ENCODE data around the gene ROBO1.

ROBO1 gene

DNA sequence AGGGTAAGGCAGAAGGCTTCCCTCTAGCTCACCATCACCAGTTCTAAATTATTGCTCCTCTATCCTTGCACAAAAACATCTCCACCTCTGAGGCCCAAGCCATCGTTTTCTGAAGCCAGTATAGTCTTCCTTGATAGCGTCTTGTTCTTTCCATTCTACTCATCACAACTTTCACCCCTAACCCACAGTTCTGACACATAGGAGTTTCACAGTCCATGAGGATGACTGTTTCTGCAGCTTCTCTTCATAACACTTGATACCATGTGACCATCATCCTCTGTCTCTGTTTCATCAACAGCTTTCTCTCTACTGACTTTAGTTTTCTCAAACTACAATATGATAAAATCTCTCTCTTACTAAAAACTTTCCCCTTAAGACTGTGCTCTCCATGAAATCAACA, 1166.5 kb downstream of the ROBO1 start:
- TF ChIP-seq, protein P1, sequence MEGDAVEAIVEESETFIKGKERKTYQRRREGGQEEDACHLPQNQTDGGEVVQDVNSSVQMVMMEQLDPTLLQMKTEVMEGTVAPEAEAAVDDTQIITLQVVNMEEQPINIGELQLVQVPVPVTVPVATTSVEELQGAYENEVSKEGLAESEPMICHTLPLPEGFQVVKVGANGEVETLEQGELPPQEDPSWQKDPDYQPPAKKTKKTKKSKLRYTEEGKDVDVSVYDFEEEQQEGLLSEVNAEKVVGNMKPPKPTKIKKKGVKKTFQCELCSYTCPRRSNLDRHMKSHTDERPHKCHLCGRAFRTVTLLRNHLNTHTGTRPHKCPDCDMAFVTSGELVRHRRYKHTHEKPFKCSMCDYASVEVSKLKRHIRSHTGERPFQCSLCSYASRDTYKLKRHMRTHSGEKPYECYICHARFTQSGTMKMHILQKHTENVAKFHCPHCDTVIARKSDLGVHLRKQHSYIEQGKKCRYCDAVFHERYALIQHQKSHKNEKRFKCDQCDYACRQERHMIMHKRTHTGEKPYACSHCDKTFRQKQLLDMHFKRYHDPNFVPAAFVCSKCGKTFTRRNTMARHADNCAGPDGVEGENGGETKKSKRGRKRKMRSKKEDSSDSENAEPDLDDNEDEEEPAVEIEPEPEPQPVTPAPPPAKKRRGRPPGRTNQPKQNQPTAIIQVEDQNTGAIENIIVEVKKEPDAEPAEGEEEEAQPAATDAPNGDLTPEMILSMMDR (IDR thresholded peaks at IDR 0.05): no peak
- no peak for TF ChIP-seq ZFX (IDR thresholded peaks at IDR 0.05; ENCODE audit: borderline replicate concordance)

DNA sequence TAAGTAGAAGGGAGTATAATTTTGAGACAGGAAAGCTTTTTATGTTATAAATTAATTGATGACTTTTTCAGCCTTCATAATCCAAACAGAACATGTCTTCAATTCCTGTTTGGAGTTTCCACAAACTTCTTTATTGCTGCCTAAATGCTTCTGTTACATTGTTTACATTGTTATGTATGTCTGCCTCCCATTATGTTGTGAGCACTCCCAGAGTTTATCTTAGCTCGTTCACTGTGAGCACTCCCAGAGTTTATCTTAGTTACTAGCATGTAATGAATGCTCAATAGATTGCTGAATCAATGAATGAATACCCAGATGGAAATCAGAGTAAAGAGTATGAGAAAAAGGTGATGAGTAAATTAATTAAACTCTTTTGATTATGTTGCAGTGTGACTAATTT, 1178.0 kb downstream of the ROBO1 start:
- TF ChIP-seq, protein P1 (IDR thresholded peaks at IDR 0.05): no peak
- no peak for TF ChIP-seq ZFX (IDR thresholded peaks at IDR 0.05; ENCODE audit: borderline replicate concordance)
- H3K27ac ChIP-seq: no peak overlapping the region

More for the DNA sequence above, 1166.5 kb downstream of the ROBO1 start:
- no peak overlapping the region for H3K27ac ChIP-seq

DNA sequence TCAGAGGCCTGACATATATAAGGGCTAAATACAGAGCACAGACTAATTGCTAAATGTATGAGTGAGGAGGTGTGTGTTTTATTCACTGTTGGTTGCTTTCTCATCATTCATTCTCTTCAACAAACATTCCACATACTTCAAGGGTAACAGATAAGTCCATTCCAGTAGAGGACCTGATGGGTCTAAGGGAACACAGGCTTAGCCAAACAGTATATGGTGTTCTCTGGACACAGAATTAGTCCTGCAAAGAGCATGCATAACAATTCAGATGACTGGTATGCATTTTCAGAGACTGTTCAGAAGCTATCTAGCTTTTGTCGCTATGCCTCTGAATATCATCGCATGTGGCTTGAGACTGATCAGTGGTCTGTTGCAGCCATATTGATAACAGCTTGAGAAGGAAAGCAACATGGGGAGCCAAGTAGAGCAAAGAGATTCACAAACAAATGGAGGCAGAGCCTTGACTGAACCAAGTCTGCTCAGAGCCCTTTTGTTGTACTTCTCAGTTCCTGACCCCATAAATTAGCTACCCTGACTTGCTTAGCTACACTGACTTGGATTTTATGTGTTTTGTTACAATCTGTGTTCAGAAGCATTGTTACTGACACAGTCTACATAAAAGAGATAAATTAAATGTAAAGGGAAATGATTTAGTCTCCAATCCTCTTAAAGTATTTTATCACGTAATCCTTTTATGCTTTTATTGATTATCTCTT, 1178.7 kb downstream of the ROBO1 start:
- TF ChIP-seq, protein P1 (IDR thresholded peaks at IDR 0.05): no peak
- TF ChIP-seq ZFX (IDR thresholded peaks at IDR 0.05; ENCODE audit: borderline replicate concordance): no peak
- H3K27ac ChIP-seq: no peak overlapping the region

DNA sequence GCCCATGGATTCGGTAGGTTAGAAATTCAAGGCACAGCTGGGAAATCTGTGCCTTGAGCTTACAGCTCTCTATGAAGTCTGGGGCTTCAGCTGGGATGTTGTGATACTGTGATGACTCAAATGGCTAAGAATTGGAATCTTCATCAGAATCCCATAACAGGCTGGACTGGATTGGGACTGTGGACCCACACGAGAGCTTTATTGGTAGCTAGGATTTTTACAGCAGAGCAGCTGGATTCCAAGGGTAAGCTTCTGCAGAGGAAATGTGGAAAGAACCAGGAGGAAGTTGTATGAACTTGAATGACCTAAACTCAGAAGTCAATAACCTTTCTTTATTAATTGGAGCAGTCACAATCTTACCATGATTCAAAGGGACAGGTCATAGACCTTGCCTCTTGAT, 1187.1 kb downstream of the ROBO1 start:
- no peak overlapping the region for H3K27ac ChIP-seq
- no peak for TF ChIP-seq ZFX (IDR thresholded peaks at IDR 0.05; ENCODE audit: borderline replicate concordance)
- TF ChIP-seq, protein P1 (IDR thresholded peaks at IDR 0.05): no peak

DNA sequence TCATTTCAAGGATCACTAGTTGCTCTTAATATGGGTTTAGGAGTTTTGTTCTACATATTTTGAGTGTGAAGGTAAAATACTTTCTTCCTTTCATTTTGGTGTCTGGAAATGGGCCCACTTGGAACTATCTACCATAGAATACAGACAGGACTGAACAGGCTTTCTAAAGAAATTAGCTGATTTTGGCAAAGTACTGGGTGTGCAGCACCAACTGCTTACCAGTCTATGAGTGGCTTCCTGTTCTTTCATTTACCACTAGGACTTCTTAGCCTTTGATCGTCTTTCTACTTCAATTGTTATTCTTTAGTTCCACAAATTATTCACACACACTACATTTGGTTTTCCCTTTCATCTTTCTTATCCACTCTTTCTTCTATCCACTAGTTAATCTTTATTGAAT, 1196.3 kb downstream of the ROBO1 start:
- no peak overlapping the region for H3K27ac ChIP-seq
- TF ChIP-seq, protein P1 (IDR thresholded peaks at IDR 0.05): no peak
- no peak for TF ChIP-seq ZFX (IDR thresholded peaks at IDR 0.05; ENCODE audit: borderline replicate concordance)

DNA sequence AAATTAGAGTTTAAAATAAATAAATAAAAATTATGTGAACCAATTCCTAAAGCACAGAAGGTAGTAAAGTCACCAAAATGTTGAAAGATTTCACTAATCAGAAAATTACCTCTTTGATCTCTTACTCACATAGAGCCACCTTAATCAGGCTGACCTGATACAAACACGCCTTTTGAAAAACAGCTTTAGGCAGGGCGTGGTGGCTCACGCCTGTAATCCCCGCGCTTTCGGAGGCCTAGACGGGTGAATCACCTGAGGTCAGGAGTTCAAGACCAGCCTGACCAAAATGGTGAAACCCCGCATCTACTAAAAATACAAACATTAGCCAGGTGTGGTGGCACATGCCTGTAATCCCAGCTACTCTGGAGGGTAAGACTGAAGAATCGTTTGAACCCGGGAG, 1197.3 kb downstream of the ROBO1 start:
- H3K27ac ChIP-seq: no peak overlapping the region
- TF ChIP-seq, protein P1 (IDR thresholded peaks at IDR 0.05): no peak
- no peak for TF ChIP-seq ZFX (IDR thresholded peaks at IDR 0.05; ENCODE audit: borderline replicate concordance)

DNA sequence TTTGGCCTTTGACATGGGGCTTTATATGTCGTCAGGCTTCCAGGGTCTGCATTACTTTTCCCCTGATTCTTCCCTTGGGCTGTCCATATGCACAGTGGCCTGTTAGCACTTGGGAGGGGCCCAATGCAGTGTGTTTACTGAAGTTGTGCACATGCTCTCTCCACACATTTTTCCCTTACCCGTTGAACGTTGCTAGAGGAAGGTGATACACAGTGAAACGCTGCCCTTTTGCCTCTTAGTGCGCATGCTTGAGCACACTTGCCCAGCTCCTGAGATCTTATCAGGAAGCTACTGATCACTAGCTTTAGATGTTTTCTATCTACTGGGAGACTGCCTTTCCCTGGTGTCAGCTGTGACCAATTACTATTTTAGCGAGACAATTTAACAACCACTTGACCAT, 1198.0 kb downstream of the ROBO1 start:
- TF ChIP-seq, protein P1 (IDR thresholded peaks at IDR 0.05): no peak
- TF ChIP-seq ZFX (IDR thresholded peaks at IDR 0.05; ENCODE audit: borderline replicate concordance): no peak
- H3K27ac ChIP-seq: no peak overlapping the region
